CD8-positive, alpha-beta memory T cell (primary cell): ENCODE data around the gene PMPCB. TPM values are rescaled to one million over a fixed set of nuclear protein-coding genes. Genes with fewer than 3 reads are reported as not detected.
"Not testable (repeated sequence)": the region's sequence is repeated elsewhere in the genome, so short reads cannot be mapped to it uniquely, and the experiment has no call there.

ENCODE experiments used
- CTCF ChIA-PET: fragments of 350-600 bp; sonication (Branson Sonifier 250); formaldehyde crosslinking; loops from one replicate; lab custom pipeline; 2021; ENCODE audit warnings: antibody characterized with exemption; lab: Charles Lee
- POLR2A ChIA-PET: fragments of 350-600 bp; sonication (Branson Sonifier 250); formaldehyde crosslinking; loops from one replicate; lab custom pipeline; 2021; ENCODE audit warnings: antibody characterized with exemption; lab: Charles Lee
- DNase-seq, 5 donors: peaks; one replicate each; pipeline versions ENCODE4 v3.0.0 to v3.0.0-alpha.2; 2020 to 2022; ENCODE audit warnings: mixed read lengths in 1 of 5
- H3K27ac ChIP-seq: one replicate; pipeline ENCODE4 v1.7.0; 2013; ENCODE audit warnings: low read depth, mild to moderate bottlenecking, low read length, moderate library complexity
- H3K27me3 ChIP-seq: 2 replicates; pipeline ENCODE4 v1.7.0; 2013; ENCODE audit warnings: low read length, mild to moderate bottlenecking; ENCODE audit not compliant: insufficient read depth, poor library complexity, severe bottlenecking
- H3K36me3 ChIP-seq: 2 replicates; pipeline ENCODE4 v1.7.0; 2013; ENCODE audit warnings: mild to moderate bottlenecking, low read length, moderate library complexity; ENCODE audit not compliant: insufficient read depth
- H3K4me1 ChIP-seq: 2 replicates; pipeline ENCODE4 v1.7.0; 2013; ENCODE audit warnings: mild to moderate bottlenecking, low read length, moderate library complexity; ENCODE audit not compliant: insufficient read depth
- H3K4me3 ChIP-seq: 2 replicates; pipeline ENCODE4 v1.7.0; 2013; ENCODE audit warnings: mild to moderate bottlenecking, low read length
- H3K9me3 ChIP-seq: 2 replicates; pipeline ENCODE4 v1.7.0; 2013; ENCODE audit warnings: mild to moderate bottlenecking, low read length
- H3K27ac Mint-ChIP-seq, 8 donors: one replicate each; pipeline ENCODE4 v1.8.0; 2020 to 2021; ENCODE audit warnings: mixed read lengths in 8 of 8, mild to moderate bottlenecking in 6 of 8, inconsistent platforms in 3 of 8, moderate library complexity in 3 of 8
- H3K27me3 Mint-ChIP-seq, 2 donors: one replicate each; pipeline ENCODE4 v1.8.0; 2020 to 2021; ENCODE audit warnings: mixed read lengths in 2 of 2, mild to moderate bottlenecking in 1 of 2, moderate library complexity in 1 of 2
- H3K36me3 Mint-ChIP-seq, 3 donors: one replicate each; pipeline ENCODE4 v1.8.0; 2020 to 2021; ENCODE audit warnings: mixed read lengths in 3 of 3, inconsistent platforms in 1 of 3, mild to moderate bottlenecking in 1 of 3
- H3K4me1 Mint-ChIP-seq, 3 donors: one replicate each; pipeline ENCODE4 v1.8.0; 2020 to 2021; ENCODE audit warnings: mixed read lengths in 3 of 3, inconsistent platforms in 1 of 3, mild to moderate bottlenecking in 1 of 3
- H3K4me3 Mint-ChIP-seq, 7 donors: one replicate each; pipeline ENCODE4 v1.8.0; 2020 to 2021; ENCODE audit warnings: mixed read lengths in 7 of 7, mild to moderate bottlenecking in 6 of 7, moderate library complexity in 4 of 7, inconsistent platforms in 2 of 7
- H3K9me3 Mint-ChIP-seq, 5 donors: one replicate each; pipeline ENCODE4 v1.8.0; 2020 to 2022; ENCODE audit warnings: mixed read lengths in 5 of 5, mild to moderate bottlenecking in 3 of 5, moderate library complexity in 2 of 5, inconsistent platforms in 1 of 5
- polyA plus RNA-seq: library from polyadenylated mRNA; unstranded; fragments of 300-500 nt; fragmentation: Illumina TruSeq; gene quantifications from one replicate; pipeline ENCODE4 v1.2.3, GENCODE V29; 2021
- total RNA-seq, 2 experiments: library from RNA; stranded (reverse); gene quantifications; one replicate each; pipeline ENCODE4 v1.2.3, GENCODE V29; 2021

The PMPCB gene
- total RNA-seq (10 to 100 TPM; 81.9 to 82.5 TPM), polyA plus RNA-seq (63.4 TPM)

DNA sequence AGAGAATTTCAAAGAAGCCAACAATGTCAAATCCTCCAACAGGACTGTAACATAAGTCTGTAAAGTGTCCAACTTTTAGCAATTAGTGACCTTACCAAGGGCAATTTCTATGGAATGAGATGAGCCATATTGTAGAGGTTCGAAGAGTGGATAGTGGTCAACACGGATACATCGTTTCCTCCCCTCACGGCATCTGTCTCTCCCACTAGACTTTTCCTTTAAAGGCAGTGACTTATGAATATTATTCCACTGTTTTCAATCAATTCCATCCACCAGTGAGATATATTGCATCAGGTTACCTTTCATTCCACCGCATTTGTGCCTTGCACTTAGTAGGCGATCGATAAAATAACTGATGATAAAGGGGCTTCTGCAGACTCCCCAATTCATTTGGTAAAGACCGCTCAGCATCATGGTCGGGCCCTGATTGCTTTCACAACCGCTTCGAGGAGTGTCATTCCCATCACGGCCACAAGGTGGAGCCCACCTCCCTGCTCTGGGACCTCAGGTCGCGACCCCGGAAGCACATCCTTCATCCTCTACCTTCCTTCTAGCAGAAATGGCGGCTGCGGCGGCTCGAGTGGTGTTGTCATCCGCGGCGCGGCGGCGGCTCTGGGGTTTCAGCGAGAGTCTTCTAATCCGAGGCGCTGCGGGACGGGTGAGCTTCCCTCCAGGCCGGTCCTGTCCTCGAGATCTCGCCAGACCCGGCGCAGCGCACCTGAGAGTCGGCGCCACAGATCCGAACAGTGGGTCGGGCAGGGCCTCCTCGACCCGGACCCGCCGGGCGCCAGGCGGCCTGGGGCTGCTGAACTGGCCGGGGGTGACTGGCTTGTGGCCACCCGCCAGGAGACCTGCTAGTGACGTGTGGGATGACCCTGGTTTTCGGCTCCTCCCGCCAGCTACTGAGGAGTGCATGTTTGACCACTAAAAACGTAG is at the start of gene PMPCB:
PMPCB (plus strand) TSS at position 535 of the 936 bp plus-strand sequence; CDS start at position 560, 25 bp downstream.
- Histone ChIP-seq H3K9me3 (no peaks in the 10 kb centered on the region), H3K4me1 (peaks cover 24% of the 10 kb centered on the region), H3K27me3 (no peaks in the 10 kb centered on the region), H3K36me3 (peaks cover 28% of the 10 kb centered on the region), H3K4me3 (peak within 1 kb of the TSS; percentile 87), H3K27ac (peak within 1 kb of the TSS; percentile 87)
- DNase-seq = peak; percentile 92 to 97 (median 93)
- H3K27me3 Mint-ChIP-seq = peaks cover 0 to 5% of the 10 kb centered on the region in 2 donors
- H3K9me3 Mint-ChIP-seq = no peaks in the 10 kb centered on the region
- H3K4me3 Mint-ChIP-seq = peak within 1 kb of the TSS; percentile 79 to 97 (median 88)
- ChIA-PET POLR2A (no interaction called here), CTCF (interaction anchor here (0.6 to 1.4 kb wide), 6 partner anchors 9 to 85 kb away, joined by 3 to 7 read pairs (median 3); partner anchors contain the start of gene PSMC2)
- peak within 1 kb of the TSS; percentile 82 to 96 (median 92) for H3K27ac Mint-ChIP-seq
- peaks cover 0 to 35% (median 6%) of the 10 kb centered on the region in 3 donors for H3K36me3 Mint-ChIP-seq
- peaks cover 34 to 51% (median 38%) of the 10 kb centered on the region in 3 donors for H3K4me1 Mint-ChIP-seq

DNA sequence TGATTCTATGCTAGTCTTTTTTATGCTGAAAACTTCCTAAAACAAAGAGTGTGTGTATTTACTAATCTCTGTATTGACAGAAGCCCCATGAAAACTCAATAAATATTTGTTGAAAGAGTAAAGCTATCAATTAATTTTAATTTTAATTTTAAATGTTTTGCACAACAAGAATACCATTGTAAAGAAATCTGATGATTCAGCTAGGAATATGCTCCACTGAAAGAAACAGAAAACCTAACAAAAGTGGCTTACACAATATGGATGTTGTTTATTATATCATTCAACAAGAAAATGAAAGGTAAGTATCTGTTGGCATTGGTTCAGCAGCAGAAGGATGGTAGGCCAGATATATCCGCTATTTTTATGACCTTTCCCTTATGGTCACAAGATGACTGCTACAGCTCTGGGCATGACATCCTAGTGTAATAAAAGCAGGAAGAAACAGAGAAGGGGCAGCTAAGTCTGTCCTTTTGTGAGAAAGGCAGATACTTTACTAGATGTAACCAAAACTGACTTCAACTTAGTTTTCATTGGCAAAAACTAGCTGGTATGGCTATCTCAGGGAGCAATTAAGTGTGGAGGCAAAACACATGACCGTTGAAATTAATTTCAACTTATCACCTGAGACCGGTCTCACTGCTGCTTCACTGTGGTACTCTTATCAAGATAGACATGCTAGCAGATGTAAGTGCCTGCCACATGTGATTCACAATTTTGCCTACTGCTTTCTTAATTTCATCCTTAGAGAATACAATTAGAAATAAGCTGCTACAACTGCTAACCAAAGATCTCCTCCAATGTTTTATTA is 43.3 kb upstream of the PMPCB start:
- peaks cover 0 to 12% (median 0%) of the 10 kb centered on the region in 3 donors for H3K36me3 Mint-ChIP-seq
- H3K4me1 Mint-ChIP-seq, H3K27ac Mint-ChIP-seq, H3K27ac ChIP-seq, POLR2A ChIA-PET, H3K9me3 Mint-ChIP-seq, DNase-seq, H3K27me3 Mint-ChIP-seq, H3K4me3 ChIP-seq, H3K27me3 ChIP-seq, H3K4me1 ChIP-seq, CTCF ChIA-PET, H3K4me3 Mint-ChIP-seq, H3K9me3 ChIP-seq, H3K36me3 ChIP-seq: not testable (repeated sequence)

GRCh38 chr7:103264054-103264453 is 33.2 kb upstream of the PMPCB start:
- H3K9me3 Mint-ChIP-seq, H3K27me3 ChIP-seq, H3K4me3 ChIP-seq, H3K4me3 Mint-ChIP-seq, POLR2A ChIA-PET, H3K9me3 ChIP-seq, H3K27ac ChIP-seq, H3K4me1 Mint-ChIP-seq, DNase-seq, H3K36me3 Mint-ChIP-seq, CTCF ChIA-PET, H3K4me1 ChIP-seq, H3K36me3 ChIP-seq, H3K27me3 Mint-ChIP-seq, H3K27ac Mint-ChIP-seq: not testable (repeated sequence)

- CTCF ChIA-PET, H3K4me3 Mint-ChIP-seq, H3K27ac Mint-ChIP-seq, H3K27me3 Mint-ChIP-seq, DNase-seq, H3K27me3 ChIP-seq, H3K27ac ChIP-seq, H3K36me3 ChIP-seq, H3K9me3 Mint-ChIP-seq, POLR2A ChIA-PET, H3K4me3 ChIP-seq, H3K36me3 Mint-ChIP-seq, H3K4me1 ChIP-seq, H3K4me1 Mint-ChIP-seq, H3K9me3 ChIP-seq: not testable (repeated sequence)
These were observed 31.0 kb upstream of the PMPCB start for GRCh38 chr7:103266229-103266628.

GRCh38 chr7:103273374-103273773 is 23.9 kb upstream of the PMPCB start:
- POLR2A ChIA-PET, H3K27me3 Mint-ChIP-seq, H3K9me3 ChIP-seq, DNase-seq, H3K4me1 ChIP-seq, H3K27ac Mint-ChIP-seq, H3K27ac ChIP-seq, CTCF ChIA-PET, H3K27me3 ChIP-seq, H3K9me3 Mint-ChIP-seq, H3K4me3 Mint-ChIP-seq, H3K36me3 ChIP-seq, H3K4me3 ChIP-seq: not testable (repeated sequence)
- Mint-ChIP-seq H3K4me1 (peaks cover 0 to 11% (median 0%) of the 10 kb centered on the region in 3 donors), H3K36me3 (peaks cover 0 to 15% (median 8%) of the 10 kb centered on the region in 3 donors)

GRCh38 chr7:103274867-103275266 is 22.4 kb upstream of the PMPCB start:
- DNase-seq, POLR2A ChIA-PET, H3K27me3 ChIP-seq, H3K27me3 Mint-ChIP-seq, H3K4me1 ChIP-seq, H3K9me3 Mint-ChIP-seq, H3K4me3 Mint-ChIP-seq, H3K9me3 ChIP-seq, H3K36me3 ChIP-seq, H3K27ac Mint-ChIP-seq, H3K27ac ChIP-seq, CTCF ChIA-PET, H3K4me3 ChIP-seq: not testable (repeated sequence)
- peaks cover 0 to 11% (median 8%) of the 10 kb centered on the region in 3 donors for H3K36me3 Mint-ChIP-seq
- H3K4me1 Mint-ChIP-seq = peaks cover 9 to 22% (median 11%) of the 10 kb centered on the region in 3 donors

DNA sequence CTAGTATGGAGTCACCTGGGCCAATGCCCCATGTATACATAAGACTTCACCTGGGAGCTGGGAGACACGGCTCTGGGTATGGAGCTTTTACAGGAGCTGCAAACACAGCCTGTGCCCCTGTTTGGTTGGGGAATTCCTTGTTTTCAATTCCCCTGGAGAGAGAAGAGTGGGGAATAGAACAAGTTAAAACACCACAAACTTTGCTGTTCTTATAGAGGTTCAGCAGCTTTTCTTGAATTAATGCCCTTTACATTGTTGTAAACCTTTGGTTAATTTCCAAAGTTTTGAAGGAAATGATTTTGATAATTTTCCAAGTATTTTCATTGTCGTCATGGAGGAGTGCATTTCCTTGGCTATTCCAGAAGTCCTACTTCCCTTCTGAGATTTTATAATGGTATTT is 19.0 kb upstream of the PMPCB start:
- H3K36me3 ChIP-seq, H3K27ac ChIP-seq, H3K4me1 ChIP-seq, H3K27me3 ChIP-seq, DNase-seq, POLR2A ChIA-PET, H3K9me3 ChIP-seq, H3K4me3 ChIP-seq, CTCF ChIA-PET, H3K9me3 Mint-ChIP-seq, H3K27me3 Mint-ChIP-seq: not testable (repeated sequence)
- Mint-ChIP-seq H3K36me3 (peaks cover 0 to 17% (median 4%) of the 10 kb centered on the region in 3 donors), H3K27ac (peak overlapping the region in 7 of 8 donors; percentile 32 to 86 (median 67)), H3K4me1 (peaks cover 20 to 43% (median 23%) of the 10 kb centered on the region in 3 donors), H3K4me3 (peak overlapping the region in 2 of 7 donors; percentile 32 to 44)

GRCh38 chr7:103279636-103279962 is 17.6 kb upstream of the PMPCB start:
- H3K9me3 Mint-ChIP-seq, H3K27me3 ChIP-seq, H3K36me3 Mint-ChIP-seq, H3K9me3 ChIP-seq, H3K36me3 ChIP-seq, CTCF ChIA-PET, H3K27me3 Mint-ChIP-seq, DNase-seq, H3K4me1 ChIP-seq: not testable (repeated sequence)
- peak overlapping the region; percentile 91 to 100 (median 100) for H3K27ac Mint-ChIP-seq
- H3K4me3 Mint-ChIP-seq = peak overlapping the region; percentile 93 to 99 (median 98)
- peaks cover 20 to 43% (median 23%) of the 10 kb centered on the region in 3 donors for H3K4me1 Mint-ChIP-seq
- POLR2A ChIA-PET = interaction anchor here (0.6 kb wide), 1 partner anchor 202 kb away, joined by 3 read pairs; no protein-coding TSS in a partner anchor
- Histone ChIP-seq H3K27ac (peak overlapping the region; percentile 88), H3K4me3 (peak overlapping the region; percentile 79)
